Measurements from ENCODE around the gene APOBEC3H.

The APOBEC3H gene

DNA sequence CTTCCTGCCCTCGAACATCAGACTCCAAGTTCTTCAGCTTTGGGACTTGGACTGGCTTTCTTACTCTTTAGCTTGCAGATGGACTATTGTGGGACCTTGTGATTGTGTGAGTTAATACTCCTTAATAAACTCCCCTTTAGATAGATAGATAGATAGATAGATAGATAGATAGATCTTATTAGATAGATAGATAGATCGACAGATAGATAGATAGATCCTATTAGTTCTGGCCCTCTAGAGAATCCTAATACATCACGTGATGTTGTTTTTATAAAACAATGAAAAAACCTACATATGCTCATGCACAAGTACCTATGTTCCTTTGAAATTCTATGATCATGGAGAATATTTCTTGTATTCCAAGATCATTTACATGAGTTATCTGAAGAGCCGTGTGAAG, 23.9 kb downstream of the APOBEC3H start:
- TF ChIP-seq, protein P1, sequence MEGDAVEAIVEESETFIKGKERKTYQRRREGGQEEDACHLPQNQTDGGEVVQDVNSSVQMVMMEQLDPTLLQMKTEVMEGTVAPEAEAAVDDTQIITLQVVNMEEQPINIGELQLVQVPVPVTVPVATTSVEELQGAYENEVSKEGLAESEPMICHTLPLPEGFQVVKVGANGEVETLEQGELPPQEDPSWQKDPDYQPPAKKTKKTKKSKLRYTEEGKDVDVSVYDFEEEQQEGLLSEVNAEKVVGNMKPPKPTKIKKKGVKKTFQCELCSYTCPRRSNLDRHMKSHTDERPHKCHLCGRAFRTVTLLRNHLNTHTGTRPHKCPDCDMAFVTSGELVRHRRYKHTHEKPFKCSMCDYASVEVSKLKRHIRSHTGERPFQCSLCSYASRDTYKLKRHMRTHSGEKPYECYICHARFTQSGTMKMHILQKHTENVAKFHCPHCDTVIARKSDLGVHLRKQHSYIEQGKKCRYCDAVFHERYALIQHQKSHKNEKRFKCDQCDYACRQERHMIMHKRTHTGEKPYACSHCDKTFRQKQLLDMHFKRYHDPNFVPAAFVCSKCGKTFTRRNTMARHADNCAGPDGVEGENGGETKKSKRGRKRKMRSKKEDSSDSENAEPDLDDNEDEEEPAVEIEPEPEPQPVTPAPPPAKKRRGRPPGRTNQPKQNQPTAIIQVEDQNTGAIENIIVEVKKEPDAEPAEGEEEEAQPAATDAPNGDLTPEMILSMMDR (IDR thresholded peaks at IDR 0.05; ENCODE audit: low read depth, low read length, missing control alignments) = no peak
- no peak overlapping the region for H3K4me3 ChIP-seq (ENCODE audit: low read depth, low read length)
- no peak for DNase-seq (ENCODE audit: low read depth)

DNA sequence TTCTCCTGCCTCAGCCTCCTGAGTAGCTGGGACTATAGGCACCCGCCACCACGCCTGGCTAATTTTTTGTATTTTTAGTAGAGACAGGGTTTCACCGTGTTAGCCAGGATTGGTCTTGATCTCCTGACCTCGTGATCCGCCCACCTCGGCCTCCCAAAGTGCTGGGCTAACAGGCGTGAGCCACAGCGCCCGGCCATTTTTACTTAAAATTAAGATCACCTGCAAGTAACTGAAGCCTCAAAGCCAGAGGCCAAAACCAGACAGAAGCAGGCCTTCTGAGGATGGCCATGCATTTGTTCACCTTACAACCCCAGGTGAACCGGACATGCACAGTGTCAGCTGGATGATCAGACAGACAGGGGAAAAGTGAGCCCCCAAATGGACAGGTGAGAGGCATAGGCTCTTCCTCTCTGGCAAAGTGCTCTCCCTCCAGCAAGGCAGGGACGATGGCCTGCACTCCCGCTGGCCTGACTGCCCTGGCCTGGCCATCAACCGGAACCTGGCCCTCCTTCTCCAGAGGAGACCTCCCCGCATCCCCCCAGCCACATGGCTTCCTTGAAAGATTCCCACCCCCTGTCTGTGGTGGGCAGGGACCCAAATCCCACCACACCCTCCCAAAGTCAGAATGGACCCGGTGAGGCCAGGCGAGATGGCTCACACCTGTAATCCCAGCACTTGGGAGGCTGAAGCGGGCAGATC, 25.9 kb downstream of the APOBEC3H start:
- DNase-seq (ENCODE audit: low read depth) = no peak
- no peak overlapping the region for H3K4me3 ChIP-seq (ENCODE audit: low read depth, low read length)
- TF ChIP-seq, protein P1 (IDR thresholded peaks at IDR 0.05; ENCODE audit: low read depth, low read length, missing control alignments) = no peak

DNA sequence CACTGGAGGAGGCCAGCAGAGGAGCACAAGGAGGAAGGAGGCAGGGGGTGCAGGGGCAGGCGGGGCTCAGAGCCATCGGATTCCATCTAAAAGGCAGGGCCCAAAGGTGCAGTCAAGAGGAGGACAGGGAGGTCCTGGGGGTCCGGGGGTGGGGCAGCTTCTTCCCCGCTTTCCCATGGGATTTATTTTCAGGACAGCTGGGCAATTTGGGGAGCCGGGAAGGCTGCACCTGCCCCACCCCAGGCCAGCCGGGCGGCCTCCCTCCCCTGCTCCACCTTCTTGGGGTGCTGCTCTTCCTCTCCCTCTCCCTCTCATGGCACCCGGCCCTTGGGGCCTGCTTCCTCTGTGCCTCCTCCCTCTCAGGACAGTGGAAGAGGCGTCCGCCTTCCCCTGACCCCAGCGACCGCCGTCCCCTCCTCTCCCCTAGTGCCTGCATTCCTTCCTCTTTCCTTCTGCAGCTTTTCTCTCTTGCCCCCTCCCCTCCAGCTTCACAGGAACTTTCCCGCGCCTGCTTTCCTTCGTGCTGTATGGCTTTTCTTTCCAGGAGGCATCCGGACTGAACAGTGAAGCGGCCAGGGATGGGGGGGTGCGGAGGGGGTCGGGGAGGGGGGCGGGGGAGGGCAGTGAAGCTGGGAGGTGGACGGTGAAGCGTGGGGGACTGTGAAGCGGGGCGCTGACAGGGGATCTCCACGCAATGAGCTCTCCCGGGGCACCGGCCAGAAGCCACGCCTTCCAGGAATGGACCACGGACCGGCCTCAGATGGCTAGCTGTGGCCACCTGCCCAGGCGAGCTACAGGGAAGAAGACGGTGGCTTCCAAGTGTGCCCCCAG, 26.9 kb downstream of the APOBEC3H start:
- TF ChIP-seq, protein P1 (IDR thresholded peaks at IDR 0.05; ENCODE audit: low read depth, low read length, missing control alignments) = no peak
- DNase-seq (ENCODE audit: low read depth) = no peak
- H3K4me3 ChIP-seq (ENCODE audit: low read depth, low read length) = no peak overlapping the region

DNA sequence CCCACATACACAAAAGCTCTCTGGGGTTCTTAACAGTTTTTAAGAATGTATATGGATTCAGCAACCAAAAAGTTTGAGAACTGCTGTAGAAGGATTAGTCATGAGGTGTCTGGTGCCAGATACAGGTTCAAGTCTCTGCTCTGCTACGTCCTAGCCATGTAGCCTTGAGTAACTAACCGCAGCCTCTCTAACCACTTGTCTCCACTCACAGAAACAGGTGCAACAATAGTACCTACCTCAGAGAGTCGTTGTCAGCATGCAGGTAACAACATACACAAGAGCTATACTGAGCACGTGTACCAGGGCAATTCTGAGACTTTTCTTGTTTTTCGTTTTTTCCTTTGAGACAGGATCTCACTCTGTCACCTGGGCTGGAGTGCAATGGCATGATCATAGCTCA, 28.6 kb downstream of the APOBEC3H start:
- no peak for DNase-seq (ENCODE audit: low read depth)
- no peak overlapping the region for H3K4me3 ChIP-seq (ENCODE audit: low read depth, low read length)
- TF ChIP-seq, protein P1 (IDR thresholded peaks at IDR 0.05; ENCODE audit: low read depth, low read length, missing control alignments) = no peak

DNA sequence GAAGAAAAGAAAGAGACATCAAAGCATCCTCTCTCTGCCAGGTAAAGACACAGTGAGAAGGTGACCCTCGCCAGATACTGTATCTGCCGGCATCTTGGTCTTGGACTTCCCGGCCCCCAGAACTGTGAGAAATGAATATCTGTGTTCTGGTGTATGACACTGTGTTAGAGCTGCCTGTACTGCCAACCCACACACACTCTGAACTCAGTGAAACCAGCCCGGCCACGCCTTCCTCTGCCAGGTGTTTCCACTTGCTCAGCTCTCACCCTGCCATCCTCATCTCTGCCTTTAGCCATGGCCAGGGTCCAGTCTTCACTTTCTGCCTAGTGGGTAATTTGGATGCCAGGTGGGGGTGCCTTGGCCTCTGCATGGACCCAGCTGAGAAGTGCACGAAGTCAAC, 31.5 kb downstream of the APOBEC3H start:
- DNase-seq (ENCODE audit: low read depth) = no peak
- no peak overlapping the region for H3K4me3 ChIP-seq (ENCODE audit: low read depth, low read length)
- TF ChIP-seq, protein P1 (IDR thresholded peaks at IDR 0.05; ENCODE audit: low read depth, low read length, missing control alignments) = no peak

DNA sequence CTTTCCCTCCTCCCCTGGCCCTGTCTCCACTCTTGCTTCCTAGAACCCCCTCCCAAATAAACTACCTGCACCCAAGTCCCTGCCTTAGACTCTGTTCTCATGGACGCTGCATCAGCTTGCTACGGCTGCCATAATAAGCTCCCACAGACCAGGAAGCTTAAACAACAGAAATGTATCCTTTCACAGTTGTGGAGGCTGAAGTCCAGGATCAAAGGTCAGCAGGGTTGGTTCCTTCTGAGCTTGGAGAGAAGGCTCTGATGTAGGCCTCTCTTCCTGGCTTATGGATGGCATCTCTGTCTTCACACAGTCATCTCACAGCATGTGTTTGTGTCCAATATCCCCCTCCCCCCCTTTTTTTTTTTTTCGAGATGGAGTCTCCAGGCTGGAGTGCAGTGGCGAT, 32.0 kb downstream of the APOBEC3H start:
- no peak for DNase-seq (ENCODE audit: low read depth)
- no peak overlapping the region for H3K4me3 ChIP-seq (ENCODE audit: low read depth, low read length)
- TF ChIP-seq, protein P1 (IDR thresholded peaks at IDR 0.05; ENCODE audit: low read depth, low read length, missing control alignments) = no peak

Measured in GM12864 (cell line).